GM12892 (cell line): Measurements from ENCODE around the gene ZNF823.

Source experiments
- POLR2A ChIP-seq: IDR thresholded peaks from 2 replicates; pipeline ENCODE4 v1.6.1; 2011; ENCODE audit warnings: low read depth, low read length, control low read depth
- POLR2AphosphoS5 ChIP-seq: IDR thresholded peaks from 2 replicates; pipeline ENCODE4 v1.6.1; 2011; ENCODE audit warnings: low read depth, low read length, control low read depth

GRCh38 chr19:11749751-11750150 is 11.0 kb upstream of the ZNF823 start:
- TF ChIP-seq POLR2A (no peak), POLR2AphosphoS5 (no peak)
